Activated T-cell treated with anti-CD3 and anti-CD28 coated beads, Interleukin-2, amount 50 U/mL, for 1 hour (primary cell): ENCODE data around the gene RABAC1.
"Not testable (repeated sequence)": the region's sequence is repeated elsewhere in the genome, so short reads cannot be mapped to it uniquely, and the experiment has no call there.

ENCODE experiments used
- DNase-seq: peaks from one replicate; pipeline ENCODE4 v3.0.0-alpha.2; 2020

The RABAC1 gene, protein sequence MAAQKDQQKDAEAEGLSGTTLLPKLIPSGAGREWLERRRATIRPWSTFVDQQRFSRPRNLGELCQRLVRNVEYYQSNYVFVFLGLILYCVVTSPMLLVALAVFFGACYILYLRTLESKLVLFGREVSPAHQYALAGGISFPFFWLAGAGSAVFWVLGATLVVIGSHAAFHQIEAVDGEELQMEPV

DNA sequence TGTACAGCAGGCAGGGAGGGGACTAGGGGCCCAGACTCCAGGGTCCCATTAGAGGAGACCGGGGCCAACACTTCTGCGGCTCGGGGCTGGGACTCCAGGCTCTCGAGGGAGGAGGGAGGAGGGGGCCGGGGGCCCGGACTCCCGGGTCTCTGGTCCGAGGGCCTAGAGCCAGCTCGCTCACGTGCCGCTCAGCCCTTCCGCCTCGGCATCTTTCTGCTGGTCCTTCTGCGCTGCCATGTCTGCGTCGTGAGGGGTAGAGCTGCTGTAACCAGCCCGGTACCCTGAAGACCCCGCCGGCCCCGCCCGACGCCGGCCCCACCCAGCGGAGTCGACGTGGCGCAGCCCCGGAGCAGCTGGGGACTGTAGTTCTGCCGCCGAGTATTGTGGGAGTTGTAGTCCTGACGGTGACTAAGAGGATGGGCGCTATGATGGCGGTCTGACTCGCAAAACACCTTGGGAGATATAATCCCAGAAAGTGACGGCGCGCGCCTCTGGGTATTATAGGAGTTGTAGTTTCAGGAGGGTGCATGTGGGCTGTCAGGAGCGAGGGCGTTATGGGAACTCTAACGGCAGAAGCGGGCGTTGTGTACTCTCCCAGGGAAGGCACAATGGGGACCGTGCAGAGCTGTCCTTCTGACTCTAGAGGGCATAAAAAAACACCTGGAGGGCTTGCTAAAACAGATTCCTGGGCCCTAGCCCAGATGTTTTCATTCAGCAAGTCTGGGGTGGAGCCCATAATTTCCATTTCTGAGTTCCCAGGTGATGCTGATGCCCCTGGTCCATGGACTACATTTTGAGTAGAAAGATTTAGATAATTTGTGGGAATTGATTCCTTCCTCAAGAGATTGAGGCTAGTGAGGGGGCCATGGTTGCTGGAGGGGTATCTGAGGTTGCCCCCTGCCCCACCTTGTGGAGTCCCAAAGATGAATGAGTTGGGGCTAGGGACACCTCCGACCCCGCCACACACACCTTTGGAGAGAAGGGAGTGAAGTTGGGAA is at the start of gene RABAC1:
Gene RABAC1, minus strand, starts transcription at position 266 of the 998 bp plus-strand sequence. Its CDS starts 29 bp downstream, at position 237.
- DNase-seq, result peak; percentile 85

- no peak for DNase-seq
These were observed 47.4 kb upstream of the RABAC1 start for GRCh38 chr19:42006569-42006968.

DNA sequence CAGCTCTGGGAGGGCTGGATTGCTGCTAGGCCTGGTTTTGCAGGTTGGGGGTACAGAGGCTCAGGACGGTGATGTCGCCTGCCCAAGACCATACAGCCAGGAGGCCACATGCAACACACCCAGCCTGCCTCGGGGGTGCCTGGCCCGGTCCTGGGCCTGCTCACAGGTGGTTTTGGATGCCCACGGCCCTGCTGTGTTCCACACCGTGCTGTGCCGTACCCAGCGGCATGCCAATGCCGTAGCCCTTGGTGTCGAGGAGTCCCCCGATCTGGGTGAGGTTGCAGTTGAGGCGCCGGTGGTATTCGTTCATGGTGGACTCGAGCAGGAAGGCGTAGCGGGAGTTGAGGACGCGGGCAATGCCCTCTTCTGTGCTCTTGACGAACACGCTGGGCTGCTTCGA is 46.4 kb upstream of the RABAC1 start:
- no peak for DNase-seq

DNA sequence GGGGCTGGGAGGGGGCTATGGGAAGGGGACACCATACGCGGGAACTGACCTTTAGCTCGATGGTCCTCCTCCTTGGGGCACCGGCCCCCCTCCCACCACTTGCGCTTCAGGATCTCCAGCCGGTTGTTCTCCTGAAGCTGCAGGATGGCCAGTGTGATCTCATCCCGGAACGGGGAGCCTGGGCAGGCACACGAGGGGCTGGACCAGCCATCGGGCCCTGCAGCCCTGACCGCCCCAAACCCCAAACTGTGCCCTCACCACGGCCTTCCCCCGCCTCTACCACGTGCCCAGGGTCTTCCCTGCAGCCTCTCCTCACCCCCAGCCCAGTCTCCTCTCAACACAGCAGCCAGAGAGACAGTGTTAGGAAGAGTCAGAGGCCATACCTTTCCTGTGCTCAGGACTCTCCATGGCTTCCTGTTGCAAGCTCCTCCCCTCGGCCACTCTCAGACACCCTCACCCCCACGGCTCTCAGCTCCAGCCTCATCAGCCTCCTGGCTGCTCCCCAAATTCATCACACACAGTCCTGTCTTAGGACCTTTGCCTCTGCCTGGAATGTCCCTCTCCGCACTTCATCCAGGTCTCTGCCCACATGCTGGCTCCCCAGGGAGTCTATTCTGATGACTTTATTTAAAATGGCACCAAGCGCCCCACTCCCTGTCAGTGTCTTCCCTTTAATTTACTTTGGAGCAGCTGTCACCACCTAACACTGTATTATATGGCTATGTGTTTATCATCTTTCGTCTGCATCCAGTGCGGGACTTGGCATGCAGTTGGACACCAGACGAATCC is 44.6 kb upstream of the RABAC1 start:
- DNase-seq, result no peak

DNA sequence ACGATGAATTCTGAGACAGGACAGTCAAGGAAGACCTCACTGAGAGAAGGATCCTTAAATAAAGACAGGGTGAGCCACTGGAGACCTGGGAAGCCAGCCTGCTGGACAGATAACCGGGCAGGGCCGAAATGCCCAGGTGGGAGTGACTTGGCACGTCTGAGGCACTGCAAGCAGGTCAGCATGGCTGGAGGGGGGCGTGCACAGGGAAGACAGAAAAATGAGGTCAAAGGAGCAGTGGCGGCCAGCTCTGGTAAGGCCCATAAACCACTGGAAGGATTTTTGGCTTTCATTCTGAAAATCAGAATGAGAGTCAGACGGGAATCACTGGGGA is 40.7 kb upstream of the RABAC1 start:
- DNase-seq, result no peak

DNA sequence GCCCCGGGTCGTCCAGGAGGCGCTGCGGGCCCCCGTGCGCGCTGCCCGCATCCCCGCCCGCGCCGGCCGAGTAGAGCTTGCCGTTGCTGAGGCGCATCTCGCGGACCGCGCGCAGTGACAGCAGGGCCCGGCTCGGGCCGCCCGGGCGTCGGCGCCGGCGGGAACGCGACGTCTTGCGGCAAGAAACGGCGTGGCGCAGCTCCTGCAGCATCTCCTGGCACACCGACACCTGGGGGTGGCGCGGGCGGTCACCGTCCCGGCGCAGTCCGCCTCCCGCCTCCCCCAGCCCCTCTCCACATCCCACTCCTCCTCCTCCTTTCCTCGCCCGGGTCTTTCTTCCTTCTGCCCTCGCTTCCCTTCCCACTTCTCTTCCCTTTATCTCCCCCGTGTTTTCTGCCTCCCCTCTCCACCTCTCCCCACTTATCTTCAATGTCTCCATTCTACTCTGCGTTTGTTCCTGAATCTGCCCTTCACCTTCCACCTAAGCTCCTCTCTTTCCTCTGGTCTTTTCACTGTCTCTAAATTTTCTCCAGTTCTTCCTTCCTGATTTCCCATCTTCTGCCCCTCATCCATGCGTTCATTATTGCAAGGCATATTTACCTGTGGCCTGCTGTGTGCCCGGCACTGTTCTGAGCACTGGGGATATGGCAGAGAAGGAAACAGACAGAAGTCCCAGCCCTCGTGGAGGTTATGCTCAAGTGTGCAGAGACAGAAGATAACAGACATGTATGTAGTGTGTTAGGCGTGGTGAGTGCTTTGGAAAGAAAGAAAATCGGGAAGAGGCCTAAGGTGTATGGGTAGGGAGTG is 40.2 kb upstream of the RABAC1 start:
- no peak for DNase-seq

DNA sequence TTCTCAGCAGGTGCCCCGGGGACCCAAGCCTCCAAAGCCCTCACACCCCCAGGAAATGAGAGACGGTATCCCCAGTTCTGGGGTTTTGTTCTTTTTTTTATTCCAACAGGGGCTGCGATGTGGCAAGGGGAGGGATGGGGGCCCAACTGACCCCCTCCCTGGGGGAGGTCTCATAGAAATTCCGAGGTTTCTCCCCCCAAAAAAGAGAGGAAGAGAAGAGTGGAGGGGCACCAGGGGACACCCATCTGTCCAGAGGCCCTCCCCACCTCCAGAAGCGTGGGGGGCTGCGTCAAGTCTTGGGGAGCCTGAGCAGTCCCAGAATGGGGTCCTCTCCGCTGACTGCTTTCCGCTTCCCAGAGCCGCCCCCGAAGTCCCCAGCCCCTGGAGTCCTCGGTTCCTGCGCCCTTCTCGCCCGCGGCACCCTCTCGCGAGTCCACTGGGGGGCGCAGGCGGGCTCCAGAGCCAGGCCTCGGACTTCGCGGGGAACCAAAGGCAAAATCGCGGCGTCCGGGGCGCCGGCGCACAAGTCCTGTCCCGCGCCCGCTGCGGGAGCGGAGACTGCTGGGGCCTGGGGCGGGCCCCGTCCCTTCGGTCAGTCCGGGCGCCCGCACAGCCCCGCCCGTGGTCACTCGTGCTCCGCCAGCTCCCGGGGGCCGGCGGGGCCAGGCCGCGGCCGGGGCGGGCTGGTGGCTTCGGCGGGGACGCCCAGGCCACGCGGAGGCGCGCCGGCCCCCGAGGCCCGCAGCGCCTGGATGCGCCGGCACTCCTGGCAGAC is 39.3 kb upstream of the RABAC1 start:
- peak; percentile 34 for DNase-seq

GRCh38 chr19:41997851-41998229 is 38.7 kb upstream of the RABAC1 start:
- no peak for DNase-seq

DNA sequence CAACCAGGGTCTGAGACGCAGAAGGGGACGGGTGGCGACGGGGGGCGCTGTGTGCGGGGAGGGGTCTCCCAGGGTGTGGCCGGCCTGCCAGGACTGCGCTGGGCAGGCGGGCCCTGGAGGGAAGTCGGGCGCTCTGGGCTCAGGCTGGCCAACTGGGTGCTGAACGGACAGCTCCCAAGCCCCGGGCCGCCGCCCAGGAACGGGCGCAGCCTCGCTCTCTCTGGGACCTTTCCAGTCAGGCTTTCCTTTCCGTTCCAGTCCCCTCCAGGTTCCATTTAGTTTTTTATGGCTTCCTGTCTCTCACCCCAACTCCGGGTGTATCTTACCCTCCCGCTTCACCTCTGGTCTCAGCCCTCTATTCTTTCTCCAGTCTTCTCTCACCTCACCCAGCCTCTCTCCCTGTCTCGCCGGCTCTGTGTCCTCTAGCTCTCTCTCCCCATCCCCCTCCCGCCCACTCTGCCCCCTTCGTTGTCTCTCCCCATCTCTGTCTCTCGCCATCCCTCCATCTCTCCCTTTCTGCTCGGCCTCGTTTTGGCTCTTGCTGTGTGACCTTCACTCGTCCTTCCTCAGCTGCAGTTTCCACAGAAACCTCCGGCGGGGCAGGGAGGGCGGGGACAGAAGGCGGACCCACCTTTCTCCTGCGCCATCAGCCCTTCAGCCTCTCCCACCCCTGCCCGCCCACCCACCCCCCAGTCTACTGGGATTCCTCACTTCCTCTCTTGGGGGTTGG is 38.2 kb upstream of the RABAC1 start:
- DNase-seq, result peak; percentile 57

GRCh38 chr19:41995959-41996797 is 37.1 kb upstream of the RABAC1 start:
- DNase-seq, result no peak

DNA sequence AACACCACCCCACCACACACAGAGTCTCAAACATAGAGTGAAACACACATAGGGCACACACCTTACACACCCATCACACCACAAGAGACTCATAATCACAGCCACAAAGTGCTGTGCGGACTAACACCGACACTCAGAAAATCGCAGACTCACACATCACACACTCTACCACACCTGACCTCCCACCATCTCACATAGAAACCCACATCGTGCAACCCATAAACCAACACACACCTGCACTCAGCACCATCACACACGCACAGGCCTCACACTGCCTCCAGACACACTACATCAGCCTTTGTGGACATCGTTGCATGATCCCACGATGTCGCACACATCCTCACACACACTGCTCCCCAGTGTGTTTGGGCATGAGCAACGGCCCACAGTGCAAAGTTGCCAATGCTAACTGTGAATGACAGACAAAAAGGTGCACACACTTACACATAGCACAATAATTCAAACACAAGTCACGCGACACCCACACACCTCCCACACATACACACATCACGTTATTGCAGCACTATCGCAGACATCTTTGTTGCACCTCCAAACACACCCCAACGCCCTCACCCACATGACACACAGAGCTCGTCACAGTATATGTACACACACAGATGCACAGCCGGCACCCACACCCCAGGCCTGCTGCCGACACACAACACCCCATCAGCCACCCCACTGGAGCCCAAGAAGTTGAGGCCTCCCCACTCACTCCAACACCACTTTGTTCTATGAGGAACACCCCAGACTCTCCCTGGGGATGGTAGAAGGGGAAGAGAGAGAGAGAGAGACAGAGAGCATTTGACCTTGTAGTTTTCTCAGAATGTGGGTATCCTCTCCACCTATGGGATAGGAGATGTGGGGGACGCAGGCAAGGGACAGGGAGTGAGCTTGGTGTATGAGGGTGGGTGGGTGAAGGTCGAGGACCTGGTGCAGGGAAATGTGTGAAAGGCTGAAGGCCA is 36.2 kb upstream of the RABAC1 start:
- no peak for DNase-seq

DNA sequence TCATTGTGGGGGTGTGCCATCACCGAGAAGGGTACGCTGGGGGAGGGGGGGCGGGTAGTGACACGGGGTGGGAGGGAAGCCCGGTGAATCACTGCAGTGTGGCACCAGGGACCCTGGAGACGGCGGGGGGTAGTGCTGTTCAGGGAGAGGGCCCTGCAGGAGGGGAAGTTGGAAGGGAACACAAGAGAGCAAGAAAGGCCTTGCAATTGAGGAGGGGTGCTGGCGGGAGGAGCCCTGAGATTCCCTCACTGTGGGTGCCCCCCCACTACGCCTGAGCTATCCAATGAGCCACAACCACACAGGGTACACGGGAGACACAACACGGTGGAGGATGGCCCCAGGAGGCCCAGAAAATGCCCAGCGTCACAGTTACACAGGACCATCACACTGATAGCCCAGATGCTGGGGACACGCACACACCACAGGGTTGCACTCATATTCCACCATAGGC is 35.4 kb upstream of the RABAC1 start:
- DNase-seq, result no peak

DNA sequence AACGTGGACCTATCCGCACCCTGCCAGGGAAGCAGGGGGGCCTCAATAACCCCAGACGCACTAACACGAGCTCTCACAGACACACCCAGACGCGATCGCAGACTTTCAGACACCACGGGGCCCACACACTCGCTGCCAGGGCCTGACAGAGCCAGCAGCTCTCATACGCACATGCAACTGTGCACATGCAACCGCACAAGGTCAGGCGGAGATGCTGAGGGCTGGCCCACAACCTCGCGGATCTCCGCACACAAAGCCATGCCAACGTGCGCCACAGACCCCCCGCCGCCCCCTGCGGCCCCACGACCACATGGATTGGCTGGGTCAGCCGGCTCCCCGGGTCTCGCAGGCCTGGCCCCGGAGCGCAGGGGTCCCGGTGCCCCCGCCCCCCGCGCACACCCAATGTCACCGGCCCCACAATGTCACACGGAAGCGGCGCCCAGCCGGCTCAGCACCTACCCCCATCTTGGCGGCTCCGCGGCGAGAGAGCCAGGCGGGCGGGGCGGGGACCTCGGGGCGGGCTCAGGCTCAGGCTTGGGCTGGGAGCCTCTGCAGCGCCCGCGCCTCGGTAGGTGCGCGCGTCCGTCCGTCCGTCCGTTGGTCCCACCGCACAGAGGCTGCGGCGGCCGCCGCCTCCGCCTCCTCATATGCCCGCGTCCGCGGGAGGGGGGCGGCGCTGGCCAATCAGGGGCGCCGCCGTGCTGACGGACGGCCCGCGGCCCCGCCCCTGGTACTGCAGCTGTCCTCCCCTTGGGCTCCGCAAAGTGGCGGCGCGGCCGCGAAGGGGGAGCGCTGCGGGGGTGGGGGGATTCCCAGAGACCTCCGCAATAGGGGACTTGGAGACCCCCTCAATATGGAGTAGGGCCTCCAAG is 34.7 kb upstream of the RABAC1 start, which contains the start of gene ATP1A3:
Gene ATP1A3, minus strand, starts transcription at position 619 of the 872 bp plus-strand sequence. Its CDS starts 154 bp downstream, at position 465.
- peak; percentile 74 for DNase-seq

DNA sequence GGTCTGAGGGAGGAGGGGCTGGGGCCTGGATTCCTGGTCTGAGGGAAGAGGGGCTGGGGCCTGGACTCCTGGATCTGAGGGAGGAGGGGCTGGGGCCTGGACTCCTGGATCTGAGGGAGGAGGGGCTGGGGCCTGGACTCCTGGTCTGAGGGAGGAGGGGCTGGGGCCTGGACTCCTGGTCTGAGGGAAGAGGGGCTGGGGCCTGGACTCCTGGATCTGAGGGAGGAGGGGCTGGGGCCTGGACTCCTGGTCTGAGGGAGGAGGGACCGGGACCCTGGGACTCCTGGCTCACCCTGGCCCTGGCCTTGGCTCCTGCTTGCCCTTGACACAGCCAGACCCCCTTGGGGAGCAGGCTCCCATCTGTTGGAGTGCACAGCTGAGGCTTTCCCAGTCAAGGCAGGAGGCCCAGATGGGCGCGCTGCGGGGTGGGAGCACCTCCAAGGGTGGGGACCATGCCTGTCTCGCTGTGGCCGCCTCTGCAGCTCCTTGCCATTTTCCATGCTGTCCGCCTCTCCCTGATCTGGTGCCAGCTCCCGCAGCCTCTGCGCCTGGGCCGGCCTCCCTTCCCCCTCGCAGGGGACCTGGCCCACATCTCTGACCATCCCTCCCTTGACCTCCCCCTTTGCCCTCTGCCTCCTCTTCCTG is 32.9 kb upstream of the RABAC1 start:
- DNase-seq, result not testable (repeated sequence)

- DNase-seq, result no peak
These were observed 31.9 kb upstream of the RABAC1 start for GRCh38 chr19:41991025-41991424.

- DNase-seq, result no peak
These were observed 31.5 kb upstream of the RABAC1 start for GRCh38 chr19:41990615-41991014.

DNA sequence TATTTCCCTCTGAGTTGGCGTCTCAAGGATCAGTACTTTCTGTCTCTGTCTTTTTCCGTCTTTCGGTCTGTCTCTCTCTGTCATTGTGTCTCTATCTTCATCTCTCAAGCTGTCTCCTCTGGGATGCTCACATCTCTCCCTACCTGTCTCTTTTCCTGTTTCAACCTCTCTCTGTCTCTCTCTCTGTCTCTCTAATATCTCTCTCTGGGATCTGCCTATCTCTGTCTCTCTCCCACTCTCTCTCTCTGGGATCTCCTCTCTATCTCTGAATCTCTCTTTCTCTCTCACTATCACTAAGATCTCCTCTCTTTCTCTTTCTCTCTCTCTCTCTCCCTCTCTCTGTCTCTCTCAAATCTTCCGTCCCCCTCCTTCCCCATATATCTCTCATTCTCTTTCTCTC is 30.9 kb upstream of the RABAC1 start:
- DNase-seq, result no peak
